Prostate gland (tissue), 2 donors: ENCODE results near the gene SAMD9L.

Experiments
- CTCF ChIP-seq, 4 experiments: fragments of 200-600 bp in 2 of 4; fragments of 450-650 bp in 2 of 4; sonication (generic) in 2 of 4; IDR thresholded peaks; 1 replicate in 3 of 4; 2 replicates in 1 of 4; pipeline ENCODE4 v1.5.1; 2016 to 2019; ENCODE audit warnings: antibody characterized with exemption in 4 of 4, mild to moderate bottlenecking in 2 of 4, moderate library complexity in 2 of 4
- POLR2A ChIP-seq: fragments of 450-650 bp; IDR thresholded peaks from one replicate; pipeline ENCODE4 v1.6.1; 2016; ENCODE audit warnings: antibody characterized with exemption, mild to moderate bottlenecking

DNA sequence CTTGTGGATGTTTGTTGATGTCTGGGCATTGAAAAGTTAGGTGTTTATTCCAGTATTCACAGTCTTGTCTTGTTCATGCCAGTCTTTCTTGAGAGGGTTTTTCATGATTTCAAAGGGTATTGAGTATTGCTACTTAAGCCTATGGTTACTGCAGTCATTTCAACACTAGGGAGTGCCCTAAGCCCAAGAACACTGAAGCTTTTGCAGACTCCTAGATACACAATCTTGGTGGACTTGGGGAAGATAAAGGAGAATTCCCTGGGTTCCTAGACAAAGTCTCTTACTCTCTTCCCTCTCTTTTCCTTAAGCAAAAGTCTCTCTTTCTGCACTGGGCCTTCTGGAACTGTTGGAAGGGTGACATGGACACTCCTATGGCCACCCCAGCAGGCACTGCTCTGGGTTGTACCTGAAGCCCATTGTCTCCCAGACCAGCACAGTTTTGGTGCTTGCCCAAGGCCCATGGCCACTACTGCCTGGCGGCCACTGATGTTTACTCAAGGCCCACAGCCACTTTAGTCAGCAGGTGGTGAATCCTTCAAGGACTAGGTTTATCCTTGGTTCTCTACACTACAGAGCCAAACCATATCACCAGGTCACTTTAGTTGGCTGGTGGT is 55.3 kb downstream of the SAMD9L start:
- TF ChIP-seq POLR2A (no peak), CTCF (IDR thresholded peaks at IDR 0.05) (no peak)
